COLO668 (cell line): Measurements from ENCODE around the gene ILDR2.

Experiments
- DNase-seq: peaks from one replicate; lab custom pipeline; 2025; ENCODE audit not compliant: unreplicated experiment; lab: John Stamatoyannopoulos, UW

The ILDR2 gene

GRCh38 chr1:166925810-166926478 lies 49.4 kb downstream of the ILDR2 start:
- DNase-seq: no peak

GRCh38 chr1:166924823-166925541 lies 50.4 kb downstream of the ILDR2 start:
- DNase-seq: no peak

GRCh38 chr1:166920561-166921475 lies 54.5 kb downstream of the ILDR2 start:
- no peak for DNase-seq

GRCh38 chr1:166918956-166919316 lies 56.4 kb downstream of the ILDR2 start:
- no peak for DNase-seq

- DNase-seq: no peak
These were observed 57.0 kb downstream of the ILDR2 start for GRCh38 chr1:166918088-166918955.

GRCh38 chr1:166915941-166916340 lies 59.4 kb downstream of the ILDR2 start:
- no peak for DNase-seq

GRCh38 chr1:166915042-166915441 lies 60.3 kb downstream of the ILDR2 start:
- DNase-seq: no peak

GRCh38 chr1:166914111-166914510 lies 61.2 kb downstream of the ILDR2 start:
- no peak for DNase-seq

- no peak for DNase-seq
These were observed 63.7 kb downstream of the ILDR2 start for GRCh38 chr1:166911624-166912023.

- peak; percentile 81 for DNase-seq
These were observed 64.8 kb downstream of the ILDR2 start for GRCh38 chr1:166910396-166910994.

GRCh38 chr1:166908942-166909341 lies 66.4 kb downstream of the ILDR2 start:
- DNase-seq: no peak

GRCh38 chr1:166907763-166908162 lies 67.6 kb downstream of the ILDR2 start:
- DNase-seq: no peak

- no peak for DNase-seq
These were observed 68.3 kb downstream of the ILDR2 start for GRCh38 chr1:166907051-166907450.

- no peak for DNase-seq
These were observed 68.7 kb downstream of the ILDR2 start for GRCh38 chr1:166906647-166907046.

GRCh38 chr1:166905900-166906299 lies 69.4 kb downstream of the ILDR2 start:
- no peak for DNase-seq

- no peak for DNase-seq
These were observed 70.2 kb downstream of the ILDR2 start for GRCh38 chr1:166905136-166905535.

GRCh38 chr1:166903232-166903631 lies 72.1 kb downstream of the ILDR2 start:
- DNase-seq: no peak

GRCh38 chr1:166902279-166902678 lies 73.1 kb downstream of the ILDR2 start:
- DNase-seq: no peak

- DNase-seq: no peak
These were observed 74.4 kb downstream of the ILDR2 start for GRCh38 chr1:166900987-166901386.

GRCh38 chr1:166899769-166900168 lies 75.6 kb downstream of the ILDR2 start:
- no peak for DNase-seq
